GM12865 (cell line): Measurements from ENCODE around the gene ITPR2.
A peak's percentile ranks its signal among the peaks of the same experiment; 100 is the strongest.

Source experiments
- DNase-seq: peaks from one replicate; pipeline ENCODE4 v3.0.0; 2010; ENCODE audit warnings: low read depth
- H3K4me3 ChIP-seq: 2 replicates; pipeline ENCODE4 v1.5.1; 2011; ENCODE audit warnings: mild to moderate bottlenecking, low read depth, low read length, control low read depth
- TF ChIP-seq, protein P1 (sequence below): IDR thresholded peaks from 2 replicates; pipeline ENCODE4 v1.5.1; 2011; ENCODE audit warnings: low read length, control low read depth, low read depth, inconsistent platforms; ENCODE audit not compliant: insufficient read depth; ENCODE audit errors: missing control alignments

The ITPR2 gene

DNA sequence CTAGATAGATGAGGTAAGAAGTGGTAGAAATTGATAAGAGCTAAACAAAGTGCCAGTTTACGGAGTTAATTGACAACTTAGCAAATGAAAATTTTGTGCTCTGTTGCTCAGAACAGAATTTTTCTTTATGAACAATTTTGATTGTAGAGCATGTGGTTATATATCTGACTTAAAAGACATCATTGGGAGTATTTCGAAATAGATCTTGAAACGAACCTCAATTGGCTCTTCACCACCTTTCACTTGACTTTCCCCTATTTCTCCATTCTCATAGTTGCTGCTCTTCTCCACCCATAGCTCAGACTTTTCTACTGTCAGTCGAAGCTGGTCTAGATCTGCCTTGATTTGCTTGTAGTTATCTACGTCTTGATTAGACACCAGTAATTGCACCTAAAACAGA lies 212.1 kb downstream of the ITPR2 start:
- DNase-seq: no peak

DNA sequence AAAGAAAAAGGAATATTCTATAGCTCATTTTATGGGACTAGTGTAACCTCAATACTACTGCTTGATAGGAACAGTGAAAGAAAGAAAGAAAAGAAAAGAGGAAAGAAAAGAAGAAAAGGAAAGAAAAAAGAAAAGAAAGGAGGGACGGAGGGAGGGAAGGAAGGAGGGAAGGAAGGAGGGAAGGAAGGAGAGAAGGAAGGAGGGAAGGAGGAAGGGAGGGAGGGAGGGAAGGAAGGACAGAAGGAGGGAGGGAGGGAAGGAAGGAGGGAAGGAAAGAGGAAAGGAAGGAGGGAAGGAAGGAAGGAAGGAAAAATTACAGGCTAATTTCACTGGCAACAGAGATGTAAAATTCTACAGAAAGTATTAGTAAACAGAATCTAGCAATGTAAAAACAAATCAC lies 215.5 kb downstream of the ITPR2 start:
- H3K4me3 ChIP-seq: no peak overlapping the region
- TF ChIP-seq, protein P1, sequence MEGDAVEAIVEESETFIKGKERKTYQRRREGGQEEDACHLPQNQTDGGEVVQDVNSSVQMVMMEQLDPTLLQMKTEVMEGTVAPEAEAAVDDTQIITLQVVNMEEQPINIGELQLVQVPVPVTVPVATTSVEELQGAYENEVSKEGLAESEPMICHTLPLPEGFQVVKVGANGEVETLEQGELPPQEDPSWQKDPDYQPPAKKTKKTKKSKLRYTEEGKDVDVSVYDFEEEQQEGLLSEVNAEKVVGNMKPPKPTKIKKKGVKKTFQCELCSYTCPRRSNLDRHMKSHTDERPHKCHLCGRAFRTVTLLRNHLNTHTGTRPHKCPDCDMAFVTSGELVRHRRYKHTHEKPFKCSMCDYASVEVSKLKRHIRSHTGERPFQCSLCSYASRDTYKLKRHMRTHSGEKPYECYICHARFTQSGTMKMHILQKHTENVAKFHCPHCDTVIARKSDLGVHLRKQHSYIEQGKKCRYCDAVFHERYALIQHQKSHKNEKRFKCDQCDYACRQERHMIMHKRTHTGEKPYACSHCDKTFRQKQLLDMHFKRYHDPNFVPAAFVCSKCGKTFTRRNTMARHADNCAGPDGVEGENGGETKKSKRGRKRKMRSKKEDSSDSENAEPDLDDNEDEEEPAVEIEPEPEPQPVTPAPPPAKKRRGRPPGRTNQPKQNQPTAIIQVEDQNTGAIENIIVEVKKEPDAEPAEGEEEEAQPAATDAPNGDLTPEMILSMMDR: no peak
- DNase-seq: no peak

More for the DNA sequence above, 212.1 kb downstream of the ITPR2 start:
- no peak overlapping the region for H3K4me3 ChIP-seq
- TF ChIP-seq, protein P1: no peak

DNA sequence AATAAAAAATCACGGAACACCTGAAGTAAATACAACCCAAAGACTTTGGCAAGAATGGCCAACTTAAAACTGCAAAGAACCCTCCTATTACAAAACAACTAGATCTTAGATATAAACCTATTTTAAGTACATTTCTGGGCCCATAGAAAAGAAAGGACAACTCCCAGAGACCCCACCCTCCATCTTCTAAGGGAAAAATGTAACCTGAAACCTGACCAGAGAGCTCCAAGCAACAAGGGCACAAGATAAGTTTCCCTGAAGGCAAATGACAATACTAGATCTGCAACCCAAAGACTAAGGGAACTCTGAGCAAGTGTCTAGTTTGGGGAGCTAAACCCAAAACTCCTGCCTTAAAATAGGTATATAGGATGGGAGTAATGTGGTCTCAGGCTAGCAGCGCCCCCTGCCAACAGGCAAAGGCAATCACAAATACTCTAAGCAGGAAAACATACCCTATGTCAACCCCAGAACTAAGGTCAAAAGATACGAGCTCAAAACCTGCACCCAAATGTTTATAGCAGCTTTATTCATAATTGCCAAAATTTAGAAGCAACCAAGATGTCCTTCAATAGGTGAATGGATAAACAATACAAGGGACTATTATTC lies 218.9 kb downstream of the ITPR2 start:
- DNase-seq: peak; percentile 45
- TF ChIP-seq, protein P1: peak; percentile 48
- no peak overlapping the region for H3K4me3 ChIP-seq

DNA sequence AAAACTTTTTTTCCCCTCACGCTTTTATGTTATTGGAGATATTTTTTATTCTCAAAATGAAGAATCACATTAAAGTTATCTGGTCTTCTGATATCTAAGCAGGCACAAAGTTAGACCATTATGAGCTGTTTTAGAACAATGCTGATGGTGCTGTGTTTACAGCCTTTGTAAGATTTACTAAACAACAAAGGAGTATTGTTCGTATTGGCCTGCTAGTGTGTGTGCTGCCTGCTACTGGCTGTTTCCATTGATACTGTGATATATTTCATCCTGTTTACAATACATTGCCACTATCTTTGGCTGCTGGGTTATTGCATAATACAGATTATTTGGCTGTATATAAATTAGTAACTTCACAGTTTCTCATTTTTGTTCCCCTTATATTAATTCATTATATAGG lies 220.8 kb downstream of the ITPR2 start:
- no peak for DNase-seq
- no peak overlapping the region for H3K4me3 ChIP-seq
- TF ChIP-seq, protein P1: no peak

DNA sequence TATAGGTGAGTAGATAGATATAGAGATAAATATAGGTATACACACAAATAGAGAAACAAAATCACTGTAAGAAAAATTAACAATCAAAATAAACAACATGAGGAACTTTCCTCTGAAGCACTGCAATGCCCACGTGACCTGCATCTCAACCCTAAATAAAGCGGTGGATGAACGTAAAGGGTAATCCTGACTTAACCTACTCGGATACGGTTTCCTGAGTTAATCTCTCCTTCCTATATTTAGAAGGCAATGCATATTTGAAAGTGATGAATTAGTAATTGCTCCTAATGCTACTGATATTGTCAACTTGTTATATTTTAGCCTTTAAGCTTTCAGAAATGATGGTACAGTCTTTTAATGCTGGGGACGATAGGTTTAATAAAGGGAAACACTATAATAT lies 221.4 kb downstream of the ITPR2 start:
- no peak for DNase-seq
- TF ChIP-seq, protein P1: no peak
- no peak overlapping the region for H3K4me3 ChIP-seq

DNA sequence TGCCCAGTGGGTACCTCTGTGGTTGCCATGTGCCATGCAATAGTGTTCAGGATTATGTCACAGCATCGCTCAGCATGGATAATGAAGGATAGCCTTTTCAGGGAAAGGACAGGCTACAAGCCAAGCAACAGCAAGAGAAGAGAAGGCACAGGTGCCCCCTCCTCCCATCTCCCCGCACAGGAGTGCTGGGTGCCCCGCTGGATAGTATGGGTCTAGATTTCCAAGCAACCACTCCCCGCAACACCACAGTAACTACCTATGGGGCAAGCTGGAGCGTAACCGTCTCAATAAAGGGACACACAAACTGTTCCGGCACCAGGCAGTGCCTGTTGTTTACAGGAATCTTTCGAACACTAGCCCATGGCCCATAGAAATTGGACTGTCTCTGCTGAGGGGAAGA lies 222.2 kb downstream of the ITPR2 start:
- TF ChIP-seq, protein P1: no peak
- H3K4me3 ChIP-seq: no peak overlapping the region
- DNase-seq: no peak

DNA sequence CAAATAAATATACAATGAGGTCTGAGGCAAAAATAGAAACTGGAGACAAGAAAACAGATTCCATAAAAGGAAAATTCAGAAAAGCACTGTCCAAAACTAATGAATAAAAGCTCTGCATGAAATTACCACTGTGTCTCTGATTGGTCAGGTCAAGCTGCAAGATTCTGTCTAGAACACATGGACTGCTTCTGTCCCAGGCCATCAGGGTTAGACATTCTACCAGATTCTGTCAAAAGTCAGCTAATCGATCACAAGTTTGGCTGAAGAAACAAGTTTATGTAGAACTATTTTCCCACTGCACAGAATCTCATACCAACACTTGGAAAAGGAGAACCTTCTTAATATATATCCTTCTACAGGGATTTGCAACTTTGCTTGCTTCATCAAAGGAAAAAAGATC lies 223.0 kb downstream of the ITPR2 start:
- DNase-seq: no peak
- H3K4me3 ChIP-seq: no peak overlapping the region
- TF ChIP-seq, protein P1: no peak
